Loucy (cell line): Measurements from ENCODE around the gene PRND.

Experiments used
- H2AFZ ChIP-seq: fragments of 200-600 bp; sonication (generic); 2 replicates; pipeline ENCODE4 v1.6.0; 2016; ENCODE audit warnings: antibody characterized with exemption, mild to moderate bottlenecking, low read length, moderate library complexity
- H3F3A ChIP-seq: fragments of 200-600 bp; 2 replicates; pipeline ENCODE4 v1.6.0; 2016; ENCODE audit warnings: antibody characterized with exemption, low read depth, mild to moderate bottlenecking
- H3K27me3 ChIP-seq: fragments of 200-600 bp; sonication (generic); 2 replicates; pipeline ENCODE4 v1.6.1; 2014; ENCODE audit warnings: low read length, mild to moderate bottlenecking; ENCODE audit not compliant: insufficient read depth, poor library complexity, severe bottlenecking
- H3K36me3 ChIP-seq: fragments of 200-600 bp; sonication (generic); 2 replicates; pipeline ENCODE4 v1.6.1; 2016; ENCODE audit warnings: low read length; ENCODE audit not compliant: insufficient read depth
- H3K4me1 ChIP-seq: fragments of 200-600 bp; sonication (generic); 2 replicates; pipeline ENCODE4 v1.5.1; 2014; ENCODE audit warnings: low read length, mild to moderate bottlenecking; ENCODE audit not compliant: insufficient read depth, poor library complexity, severe bottlenecking
- H3K4me2 ChIP-seq: fragments of 200-600 bp; sonication (generic); 2 replicates; pipeline ENCODE4 v1.6.0; 2014; ENCODE audit warnings: antibody characterized with exemption, low read length, low read depth, mild to moderate bottlenecking; ENCODE audit not compliant: poor library complexity, severe bottlenecking
- H3K4me3 ChIP-seq: fragments of 200-600 bp; sonication (generic); 2 replicates; pipeline ENCODE4 v1.5.1; 2014; ENCODE audit warnings: low read length, mild to moderate bottlenecking, mixed read lengths; ENCODE audit not compliant: poor library complexity, severe bottlenecking
- H3K79me2 ChIP-seq: fragments of 200-600 bp; sonication (generic); 2 replicates; pipeline ENCODE4 v1.6.1; 2014; ENCODE audit warnings: low read length; ENCODE audit not compliant: insufficient read depth
- H3K9ac ChIP-seq: fragments of 200-600 bp; sonication (generic); 2 replicates; pipeline ENCODE4 v1.6.0; 2014; ENCODE audit warnings: mild to moderate bottlenecking, low read depth, low read length, moderate library complexity; ENCODE audit not compliant: poor library complexity, severe bottlenecking
- H3K9me2 ChIP-seq: fragments of 200-600 bp; sonication (generic); replicated peaks from 2 replicates; pipeline ENCODE4 v1.6.1; 2016; ENCODE audit warnings: low read depth, low read length, mixed read lengths
- H3K9me3 ChIP-seq: fragments of 200-600 bp; sonication (generic); 2 replicates; pipeline ENCODE4 v1.6.1; 2014; ENCODE audit warnings: mild to moderate bottlenecking, antibody characterized with exemption, low read length, low read depth; ENCODE audit not compliant: insufficient read depth
- H4K20me1 ChIP-seq: fragments of 200-600 bp; sonication (generic); 2 replicates; pipeline ENCODE4 v1.6.0; 2014; ENCODE audit warnings: antibody characterized with exemption, low read length, mild to moderate bottlenecking; ENCODE audit not compliant: insufficient read depth, poor library complexity, severe bottlenecking
- EZH2phosphoT487 ChIP-seq: fragments of 200-600 bp; IDR thresholded peaks from 2 replicates; pipeline ENCODE4 v1.6.1; 2018; ENCODE audit warnings: antibody characterized with exemption, mild to moderate bottlenecking, moderate library complexity, borderline replicate concordance
- TF ChIP-seq, protein P1 (sequence below): fragments of 200-600 bp; sonication (generic); conservative IDR thresholded peaks from 2 replicates; pipeline ENCODE4 v1.5.1; 2014; ENCODE audit warnings: mild to moderate bottlenecking, antibody characterized with exemption, low read length

The PRND gene

DNA sequence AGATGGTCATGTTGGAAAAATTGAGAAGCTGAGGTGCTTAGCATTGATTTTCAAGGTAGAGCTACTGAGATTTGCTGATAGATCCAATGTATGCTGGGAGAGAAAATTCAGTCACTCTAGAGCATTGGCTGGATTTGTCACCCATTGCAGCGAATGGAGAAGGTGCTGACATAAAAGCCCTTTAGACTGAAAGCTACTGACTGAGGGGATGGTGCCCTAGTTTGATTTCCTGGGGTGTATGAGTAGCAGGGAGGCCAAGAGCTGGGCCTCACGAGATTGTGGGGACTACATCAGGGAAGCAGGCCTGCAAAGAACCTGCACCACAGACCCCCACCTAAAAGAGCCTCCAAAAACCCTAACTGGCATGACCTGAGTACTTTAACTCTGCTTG, 23.9 kb upstream of the PRND start:
- Histone ChIP-seq H3F3A (no peaks in the 10 kb centered on the region), H3K4me1 (peaks cover 3% of the 10 kb centered on the region)
- no peak for TF ChIP-seq EZH2phosphoT487
- TF ChIP-seq, protein P1, sequence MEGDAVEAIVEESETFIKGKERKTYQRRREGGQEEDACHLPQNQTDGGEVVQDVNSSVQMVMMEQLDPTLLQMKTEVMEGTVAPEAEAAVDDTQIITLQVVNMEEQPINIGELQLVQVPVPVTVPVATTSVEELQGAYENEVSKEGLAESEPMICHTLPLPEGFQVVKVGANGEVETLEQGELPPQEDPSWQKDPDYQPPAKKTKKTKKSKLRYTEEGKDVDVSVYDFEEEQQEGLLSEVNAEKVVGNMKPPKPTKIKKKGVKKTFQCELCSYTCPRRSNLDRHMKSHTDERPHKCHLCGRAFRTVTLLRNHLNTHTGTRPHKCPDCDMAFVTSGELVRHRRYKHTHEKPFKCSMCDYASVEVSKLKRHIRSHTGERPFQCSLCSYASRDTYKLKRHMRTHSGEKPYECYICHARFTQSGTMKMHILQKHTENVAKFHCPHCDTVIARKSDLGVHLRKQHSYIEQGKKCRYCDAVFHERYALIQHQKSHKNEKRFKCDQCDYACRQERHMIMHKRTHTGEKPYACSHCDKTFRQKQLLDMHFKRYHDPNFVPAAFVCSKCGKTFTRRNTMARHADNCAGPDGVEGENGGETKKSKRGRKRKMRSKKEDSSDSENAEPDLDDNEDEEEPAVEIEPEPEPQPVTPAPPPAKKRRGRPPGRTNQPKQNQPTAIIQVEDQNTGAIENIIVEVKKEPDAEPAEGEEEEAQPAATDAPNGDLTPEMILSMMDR: no peak

GRCh38 chr20:4699216-4699615, 22.5 kb upstream of the PRND start:
- Histone ChIP-seq H3K36me3 (peaks cover 20% of the 10 kb centered on the region; the same call in 1 of the 2 replicates), H3K9me2 (no peaks in the 10 kb centered on the region), H3K9ac (no peak overlapping the region), H3K4me1 (peaks cover 3% of the 10 kb centered on the region), H4K20me1 (peaks cover 13% of the 10 kb centered on the region), H2AFZ (no peak overlapping the region), H3K9me3 (no peaks in the 10 kb centered on the region), H3K79me2 (peaks cover 23% of the 10 kb centered on the region), H3K4me3 (no peak overlapping the region), H3K27me3 (no peaks in the 10 kb centered on the region), H3F3A (no peaks in the 10 kb centered on the region), H3K4me2 (no peak overlapping the region)
- TF ChIP-seq EZH2phosphoT487: no peak
- TF ChIP-seq, protein P1: no peak

More for the DNA sequence above, 23.9 kb upstream of the PRND start:
- H3K27me3 ChIP-seq: no peaks in the 10 kb centered on the region
- H3K9me3 ChIP-seq: no peaks in the 10 kb centered on the region
- H4K20me1 ChIP-seq: peaks cover 13% of the 10 kb centered on the region
- peaks cover 32% of the 10 kb centered on the region for H3K79me2 ChIP-seq
- H3K9me2 ChIP-seq: no peaks in the 10 kb centered on the region
- no peak overlapping the region for H2AFZ ChIP-seq
- no peak overlapping the region for H3K9ac ChIP-seq
- no peak overlapping the region for H3K4me2 ChIP-seq
- no peak overlapping the region for H3K4me3 ChIP-seq
- peaks cover 20% of the 10 kb centered on the region; the same call in 1 of the 2 replicates for H3K36me3 ChIP-seq

DNA sequence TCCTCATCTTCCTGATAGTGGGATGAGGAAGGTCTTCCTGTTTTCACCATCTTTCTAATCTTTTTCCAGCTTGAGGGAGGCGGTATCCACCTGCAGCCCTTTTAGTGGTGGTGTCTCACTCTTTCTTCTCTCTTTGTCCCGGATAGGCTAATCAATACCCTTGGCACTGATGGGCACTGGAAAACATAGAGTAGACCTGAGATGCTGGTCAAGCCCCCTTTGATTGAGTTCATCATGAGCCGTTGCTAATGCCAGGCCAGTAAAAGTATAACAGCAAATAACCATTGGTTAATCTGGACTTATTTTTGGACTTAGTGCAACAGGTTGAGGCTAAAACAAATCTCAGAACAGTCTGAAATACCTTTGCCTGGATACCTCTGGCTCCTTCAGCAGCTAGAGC, 21.8 kb upstream of the PRND start:
- Histone ChIP-seq H3K79me2 (peaks cover 22% of the 10 kb centered on the region), H3K4me1 (peaks cover 3% of the 10 kb centered on the region), H4K20me1 (peaks cover 13% of the 10 kb centered on the region)

More for the DNA sequence above, 21.8 kb upstream of the PRND start:
- Histone ChIP-seq H3K27me3 (no peaks in the 10 kb centered on the region), H3K9me2 (no peaks in the 10 kb centered on the region), H3K9ac (no peak overlapping the region), H3K9me3 (no peaks in the 10 kb centered on the region), H2AFZ (no peak overlapping the region), H3F3A (no peaks in the 10 kb centered on the region), H3K4me2 (no peak overlapping the region), H3K4me3 (no peak overlapping the region), H3K36me3 (peaks cover 20% of the 10 kb centered on the region; the same call in 1 of the 2 replicates)
- TF ChIP-seq, protein P1: no peak
